ENCODE data around the gene FGFR3. TPM values are rescaled to one million over a fixed set of nuclear protein-coding genes. Genes with fewer than 3 reads are reported as not detected.

FGFR3 gene
- total and polyA plus RNA-seq, 2 of the 8 experiments (the other 6 are each of a cell fraction or from before 2014, with no cell fraction given), result 9.0 to 19.5 TPM

- TF ChIP-seq RFX5 (IDR thresholded peaks at IDR 0.05; ENCODE audit: borderline replicate concordance, low read depth, low read length) (no peak), SRF (IDR thresholded peaks at IDR 0.05; ENCODE audit: low read depth, low read length) (no peak), MAX (IDR thresholded peaks at IDR 0.05) (no peak)
These were observed 9.1 kb downstream of the FGFR3 start (continued) for GRCh38 chr4:1802151-1802715.

Data from H1 (cell line).